MCF 10A (cell line): ENCODE data around the gene LRRC1. TPM values are rescaled to one million over a fixed set of nuclear protein-coding genes. Genes with fewer than 3 reads are reported as not detected.

Source experiments
- BruUV-seq: library from RNA; stranded (reverse); fragments of 400-500 nt; replicated peaks from 2 replicates; lab custom pipeline; 2021; lab: Mats Ljungman, UMichigan
- CTCF ChIA-PET: fragments of 300-600 bp; sonication (Branson Sonifier 250); formaldehyde crosslinking; extraction: SDS; loops from one replicate; lab custom pipeline; 2021; ENCODE audit warnings: antibody characterized with exemption, inconsistent platforms; lab: Yijun Ruan, JAX
- POLR2A ChIA-PET: fragments of 300-600, 350-650 bp; sonication (Branson Sonifier 250); formaldehyde crosslinking; extraction: SDS; loops from one replicate; lab custom pipeline; 2020; ENCODE audit warnings: antibody characterized with exemption, inconsistent platforms; lab: Yijun Ruan, JAX
- DNase-seq: peaks from one replicate; pipeline ENCODE4 v3.0.0-alpha.2; 2018; ENCODE audit not compliant: unreplicated experiment
- H3K27ac Mint-ChIP-seq: one replicate; pipeline ENCODE4 v1.8.0; 2022; ENCODE audit warnings: mild to moderate bottlenecking, low read depth, mixed read lengths; ENCODE audit not compliant: unreplicated experiment
- H3K27me3 Mint-ChIP-seq: one replicate; pipeline ENCODE4 v1.8.0; 2022; ENCODE audit warnings: mixed read lengths; ENCODE audit not compliant: insufficient read depth, unreplicated experiment
- H3K36me3 Mint-ChIP-seq: one replicate; pipeline ENCODE4 v1.8.0; 2022; ENCODE audit warnings: mild to moderate bottlenecking, moderate library complexity, mixed read lengths; ENCODE audit not compliant: insufficient read depth, unreplicated experiment
- H3K4me1 Mint-ChIP-seq: one replicate; pipeline ENCODE4 v1.8.0; 2022; ENCODE audit warnings: mixed read lengths; ENCODE audit not compliant: insufficient read depth, unreplicated experiment
- H3K4me3 Mint-ChIP-seq: one replicate; pipeline ENCODE4 v1.8.0; 2022; ENCODE audit warnings: mild to moderate bottlenecking, moderate library complexity, mixed read lengths; ENCODE audit not compliant: unreplicated experiment
- H3K9me3 Mint-ChIP-seq: one replicate; pipeline ENCODE4 v1.8.0; 2022; ENCODE audit warnings: mixed read lengths; ENCODE audit not compliant: unreplicated experiment
- intact Hi-C: fragments of 100-400 bp; cut with micrococcal nuclease; formaldehyde crosslinking; loops from 2 replicates; pipeline ENCODE4 v1.14.1; 2022
- total RNA-seq: library from RNA; stranded (reverse); gene quantifications from 2 replicates; pipeline ENCODE4 v1.2.3, GENCODE V29; 2022
- TF ChIP-seq, protein P1 (sequence below): fragments of 200-600 bp; IDR thresholded peaks from one replicate; pipeline ENCODE4 v1.8.0; 2022; ENCODE audit warnings: antibody characterized with exemption, mild to moderate bottlenecking; ENCODE audit not compliant: unreplicated experiment

The LRRC1 gene
- total RNA-seq, 1 experiment from 2014 or later, result 18.6 TPM

GRCh38 chr6:53938810-53939209 is 144.0 kb downstream of the LRRC1 start:
- Mint-ChIP-seq H3K4me1 (no peaks in the 10 kb centered on the region), H3K9me3 (no peaks in the 10 kb centered on the region), H3K4me3 (no peak overlapping the region), H3K36me3 (peaks cover 5% of the 10 kb centered on the region), H3K27ac (no peak overlapping the region), H3K27me3 (no peaks in the 10 kb centered on the region)
- TF ChIP-seq, protein P1, sequence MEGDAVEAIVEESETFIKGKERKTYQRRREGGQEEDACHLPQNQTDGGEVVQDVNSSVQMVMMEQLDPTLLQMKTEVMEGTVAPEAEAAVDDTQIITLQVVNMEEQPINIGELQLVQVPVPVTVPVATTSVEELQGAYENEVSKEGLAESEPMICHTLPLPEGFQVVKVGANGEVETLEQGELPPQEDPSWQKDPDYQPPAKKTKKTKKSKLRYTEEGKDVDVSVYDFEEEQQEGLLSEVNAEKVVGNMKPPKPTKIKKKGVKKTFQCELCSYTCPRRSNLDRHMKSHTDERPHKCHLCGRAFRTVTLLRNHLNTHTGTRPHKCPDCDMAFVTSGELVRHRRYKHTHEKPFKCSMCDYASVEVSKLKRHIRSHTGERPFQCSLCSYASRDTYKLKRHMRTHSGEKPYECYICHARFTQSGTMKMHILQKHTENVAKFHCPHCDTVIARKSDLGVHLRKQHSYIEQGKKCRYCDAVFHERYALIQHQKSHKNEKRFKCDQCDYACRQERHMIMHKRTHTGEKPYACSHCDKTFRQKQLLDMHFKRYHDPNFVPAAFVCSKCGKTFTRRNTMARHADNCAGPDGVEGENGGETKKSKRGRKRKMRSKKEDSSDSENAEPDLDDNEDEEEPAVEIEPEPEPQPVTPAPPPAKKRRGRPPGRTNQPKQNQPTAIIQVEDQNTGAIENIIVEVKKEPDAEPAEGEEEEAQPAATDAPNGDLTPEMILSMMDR, result no peak
- intact Hi-C loops, result no loop called here
- ChIA-PET CTCF (interaction anchor here (0.7 kb wide), 1 partner anchor 913 kb away, joined by 3 read pairs; no protein-coding TSS in a partner anchor), POLR2A (interaction anchor here (1.9 kb wide), 1 partner anchor 143 kb away, joined by 4 read pairs; the partner anchor contains the start of gene LRRC1)
- no peak for DNase-seq
- BruUV-seq, result no TSS peak

GRCh38 chr6:53939830-53940229 is 145.0 kb downstream of the LRRC1 start:
- H3K27ac Mint-ChIP-seq, result no peak overlapping the region
- H3K9me3 Mint-ChIP-seq, result no peaks in the 10 kb centered on the region
- intact Hi-C loops, result no loop called here
- no TSS peak for BruUV-seq
- H3K27me3 Mint-ChIP-seq, result no peaks in the 10 kb centered on the region
- H3K36me3 Mint-ChIP-seq, result peaks cover under 1% of the 10 kb centered on the region
- TF ChIP-seq, protein P1, result no peak
- no peaks in the 10 kb centered on the region for H3K4me1 Mint-ChIP-seq
- ChIA-PET POLR2A (interaction anchor here (1.9 kb wide), 1 partner anchor 144 kb away, joined by 4 read pairs; the partner anchor contains the start of gene LRRC1), CTCF (interaction anchor here (0.8 to 1.2 kb wide), 2 partner anchors 9 kb away, joined by 3 read pairs; no protein-coding TSS in a partner anchor)
- no peak overlapping the region for H3K4me3 Mint-ChIP-seq
- no peak for DNase-seq

DNA sequence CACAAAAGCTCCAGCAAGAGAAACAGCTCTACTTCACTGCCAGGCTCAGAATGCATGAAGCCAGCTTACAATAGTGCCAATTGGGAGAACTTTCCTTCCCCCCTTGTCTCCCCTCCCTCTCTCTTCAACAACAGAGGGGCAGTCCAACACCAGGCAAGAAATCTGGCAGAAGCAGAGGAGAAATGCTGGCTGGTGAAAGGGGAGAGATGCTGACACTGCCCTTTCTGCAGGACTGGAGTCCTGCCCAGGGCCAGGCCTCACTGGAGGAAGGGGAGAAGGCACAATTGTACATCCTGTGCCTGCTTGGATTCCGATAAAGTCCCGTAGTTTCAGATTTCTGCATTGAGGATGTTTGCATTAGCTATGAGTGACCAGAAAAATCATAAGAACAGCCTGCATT is 148.6 kb downstream of the LRRC1 start:
- ChIA-PET CTCF (interaction anchor here (0.6 to 1.4 kb wide), 4 partner anchors 12 to 441 kb away, joined by 3 to 6 read pairs (median 4); no protein-coding TSS in a partner anchor), POLR2A (interaction anchor here (0.7 kb wide), 1 partner anchor 1258 kb away, joined by 3 read pairs; no protein-coding TSS in a partner anchor)
- no TSS peak for BruUV-seq
- no peaks in the 10 kb centered on the region for H3K4me1 Mint-ChIP-seq
- no peaks in the 10 kb centered on the region for H3K36me3 Mint-ChIP-seq
- no peaks in the 10 kb centered on the region for H3K9me3 Mint-ChIP-seq
- no peak overlapping the region for H3K27ac Mint-ChIP-seq
- TF ChIP-seq, protein P1, result no peak
- intact Hi-C loops, result no loop called here
- no peaks in the 10 kb centered on the region for H3K27me3 Mint-ChIP-seq
- no peak for DNase-seq
- no peak overlapping the region for H3K4me3 Mint-ChIP-seq

DNA sequence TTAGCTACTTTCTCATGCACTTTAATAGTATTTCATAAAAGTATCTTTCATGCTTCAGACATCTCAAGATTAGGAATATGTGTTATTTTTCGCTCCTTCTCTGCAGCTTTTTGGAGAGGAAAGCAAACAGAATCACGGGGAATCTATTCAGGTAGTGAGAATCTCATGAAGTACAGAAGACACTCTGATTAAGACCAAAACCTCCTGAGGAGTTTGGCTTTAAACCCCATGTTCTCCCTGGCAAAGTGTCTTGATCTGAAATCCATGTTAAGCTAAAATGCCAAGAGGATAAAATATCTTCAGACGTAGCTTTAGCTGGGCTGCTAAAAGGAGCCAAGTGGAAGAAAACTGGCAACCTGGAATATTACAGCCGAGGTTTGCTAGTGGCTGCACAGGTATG is 149.3 kb downstream of the LRRC1 start:
- POLR2A ChIA-PET, result no interaction called here
- H3K27ac Mint-ChIP-seq, result no peak overlapping the region
- intact Hi-C loops, result no loop called here
- BruUV-seq, result no TSS peak
- CTCF ChIA-PET, result interaction anchor here (0.8 to 1.4 kb wide), 2 partner anchors 11 to 13 kb away, joined by 4 to 6 read pairs; no protein-coding TSS in a partner anchor
- no peaks in the 10 kb centered on the region for H3K27me3 Mint-ChIP-seq
- DNase-seq, result no peak
- TF ChIP-seq, protein P1, result no peak
- no peak overlapping the region for H3K4me3 Mint-ChIP-seq
- H3K36me3 Mint-ChIP-seq, result no peaks in the 10 kb centered on the region
- H3K4me1 Mint-ChIP-seq, result no peaks in the 10 kb centered on the region
- no peaks in the 10 kb centered on the region for H3K9me3 Mint-ChIP-seq
